AG10803 (cell line): Measurements from ENCODE around the gene CENPC.
A peak's percentile ranks its signal among the peaks of the same experiment; 100 is the strongest.

Source experiments
- DNase-seq: peaks from one replicate; pipeline ENCODE4 v3.0.0; 2010; ENCODE audit warnings: low read depth
- H3K4me3 ChIP-seq: 2 replicates; pipeline ENCODE4 v1.5.1; 2011; ENCODE audit warnings: mild to moderate bottlenecking, low read length, control low read depth
- TF ChIP-seq, protein P1 (sequence below): conservative IDR thresholded peaks from 2 replicates; pipeline ENCODE4 v1.5.1; 2011; ENCODE audit warnings: mild to moderate bottlenecking, low read length, control low read depth, inconsistent platforms

CENPC gene

DNA sequence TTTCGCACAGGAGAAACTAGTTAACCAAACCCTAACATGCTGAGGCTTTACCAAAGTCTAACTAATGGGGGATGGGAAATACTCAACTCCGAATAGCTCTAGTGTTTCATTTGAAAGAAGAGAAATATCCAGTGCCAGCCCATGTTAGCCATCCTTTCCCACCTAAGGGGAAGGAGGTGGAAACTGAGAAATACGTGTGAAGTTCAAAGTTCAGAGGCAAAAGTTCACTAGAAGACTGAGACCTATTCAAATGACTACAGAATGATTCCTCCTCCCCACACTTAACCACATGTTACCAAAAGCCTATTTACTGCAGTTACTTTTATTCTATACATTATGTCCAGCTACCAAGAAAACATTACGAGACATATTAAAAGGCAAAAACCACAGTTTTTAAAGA is 106.3 kb downstream of the CENPC start:
- H3K4me3 ChIP-seq: no peak overlapping the region
- DNase-seq: no peak
- TF ChIP-seq, protein P1, sequence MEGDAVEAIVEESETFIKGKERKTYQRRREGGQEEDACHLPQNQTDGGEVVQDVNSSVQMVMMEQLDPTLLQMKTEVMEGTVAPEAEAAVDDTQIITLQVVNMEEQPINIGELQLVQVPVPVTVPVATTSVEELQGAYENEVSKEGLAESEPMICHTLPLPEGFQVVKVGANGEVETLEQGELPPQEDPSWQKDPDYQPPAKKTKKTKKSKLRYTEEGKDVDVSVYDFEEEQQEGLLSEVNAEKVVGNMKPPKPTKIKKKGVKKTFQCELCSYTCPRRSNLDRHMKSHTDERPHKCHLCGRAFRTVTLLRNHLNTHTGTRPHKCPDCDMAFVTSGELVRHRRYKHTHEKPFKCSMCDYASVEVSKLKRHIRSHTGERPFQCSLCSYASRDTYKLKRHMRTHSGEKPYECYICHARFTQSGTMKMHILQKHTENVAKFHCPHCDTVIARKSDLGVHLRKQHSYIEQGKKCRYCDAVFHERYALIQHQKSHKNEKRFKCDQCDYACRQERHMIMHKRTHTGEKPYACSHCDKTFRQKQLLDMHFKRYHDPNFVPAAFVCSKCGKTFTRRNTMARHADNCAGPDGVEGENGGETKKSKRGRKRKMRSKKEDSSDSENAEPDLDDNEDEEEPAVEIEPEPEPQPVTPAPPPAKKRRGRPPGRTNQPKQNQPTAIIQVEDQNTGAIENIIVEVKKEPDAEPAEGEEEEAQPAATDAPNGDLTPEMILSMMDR: no peak

DNA sequence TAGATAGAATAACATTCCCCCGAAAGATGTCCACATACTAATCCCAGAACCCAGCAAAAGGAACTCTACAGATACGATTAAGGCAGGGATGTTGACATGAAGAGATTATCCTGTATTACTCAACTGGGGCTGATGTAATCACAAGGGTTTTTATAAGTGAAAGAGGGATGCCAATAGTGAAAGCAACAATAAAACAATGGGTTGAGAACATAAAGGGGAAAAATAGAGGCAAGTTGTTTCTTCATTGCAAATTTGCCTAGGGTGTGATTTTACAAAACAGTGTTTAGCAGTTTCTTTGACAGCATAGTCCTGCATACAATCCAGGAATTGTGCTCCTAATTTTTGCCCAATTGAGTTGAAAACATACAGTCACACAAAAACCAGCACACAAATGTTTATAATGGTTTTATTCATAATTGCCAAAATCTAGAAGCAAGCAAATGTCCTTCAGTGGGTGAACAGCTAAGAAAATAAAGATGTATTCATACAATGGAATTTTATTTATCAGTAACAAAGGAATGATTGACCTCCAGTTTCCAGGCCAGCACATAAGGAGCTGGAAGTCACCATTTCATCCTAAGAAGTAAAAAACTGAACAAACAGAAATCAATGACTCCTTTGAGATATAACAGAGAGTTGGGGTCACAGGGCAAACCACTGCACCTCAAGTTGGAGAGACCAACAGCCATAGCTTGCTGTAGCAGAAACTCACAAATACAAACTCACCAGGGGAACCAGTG is 107.2 kb downstream of the CENPC start:
- TF ChIP-seq, protein P1: no peak
- H3K4me3 ChIP-seq: no peak overlapping the region
- DNase-seq: peak; percentile 71

DNA sequence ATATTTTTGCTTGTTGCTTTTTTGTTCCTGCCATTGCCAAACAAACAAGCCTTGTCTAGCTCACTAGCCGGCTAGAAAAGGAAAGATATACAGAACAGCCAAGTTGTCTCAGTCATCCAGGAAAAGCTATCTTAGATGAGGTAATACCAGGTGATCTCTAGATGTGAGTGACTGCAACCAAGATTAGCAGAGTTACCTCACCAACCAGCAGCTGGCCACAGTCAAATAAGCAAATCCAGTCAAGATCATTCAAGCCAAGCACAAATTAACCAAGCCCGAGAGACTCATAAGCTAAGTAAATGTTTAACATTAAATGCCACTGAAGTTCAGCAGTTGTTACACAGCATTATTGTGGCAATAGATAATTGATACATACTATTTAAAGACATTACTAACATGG is 108.6 kb downstream of the CENPC start:
- H3K4me3 ChIP-seq: no peak overlapping the region
- TF ChIP-seq, protein P1: no peak
- DNase-seq: no peak

DNA sequence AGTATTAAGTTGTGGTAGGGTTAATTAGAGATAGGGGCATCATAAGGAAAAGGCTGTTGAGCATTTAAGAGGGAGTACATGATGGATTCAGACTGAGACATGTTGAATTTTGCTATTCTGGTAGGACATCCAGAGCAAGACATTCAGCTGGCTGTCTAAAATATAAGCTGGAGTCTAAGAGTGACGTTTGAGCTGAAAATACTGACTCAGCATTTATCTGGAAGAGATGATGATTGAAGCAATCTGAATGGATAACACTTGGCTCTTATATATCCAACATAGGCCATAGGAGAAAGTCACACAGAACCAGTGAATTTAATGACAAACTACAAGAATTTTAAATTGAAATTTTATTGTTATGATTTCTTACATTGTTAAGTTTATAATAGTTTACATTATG is 114.3 kb downstream of the CENPC start:
- DNase-seq: no peak
- TF ChIP-seq, protein P1: no peak
- no peak overlapping the region for H3K4me3 ChIP-seq

DNA sequence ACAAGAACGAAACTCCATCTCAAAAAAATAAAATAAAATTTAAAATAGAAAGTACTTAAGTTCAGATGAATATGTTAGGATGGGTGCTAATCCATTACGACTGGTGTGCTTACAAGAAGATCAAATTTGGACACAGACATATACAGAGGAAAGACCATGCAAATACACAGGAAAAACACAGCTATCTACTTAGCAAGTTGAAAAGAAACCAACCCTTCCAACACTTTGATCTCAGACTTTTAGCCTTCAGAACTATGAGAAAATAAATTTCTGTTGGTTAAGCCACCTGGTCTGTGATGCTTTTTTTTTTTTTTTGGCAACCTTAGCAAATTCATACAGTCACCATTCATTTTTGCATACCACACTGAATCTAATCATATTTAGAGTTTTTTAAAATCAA is 116.5 kb downstream of the CENPC start:
- no peak overlapping the region for H3K4me3 ChIP-seq
- TF ChIP-seq, protein P1: no peak
- no peak for DNase-seq
